Smooth muscle cell (in vitro differentiated cells): ENCODE measurements around the gene AGAP1. TPM values are rescaled to one million over a fixed set of nuclear protein-coding genes. Genes with fewer than 3 reads are reported as not detected.

Source experiments
- DNase-seq: peaks from one replicate; lab custom pipeline; 2025; ENCODE audit not compliant: unreplicated experiment; lab: John Stamatoyannopoulos, UW
- H2AFZ ChIP-seq: fragments of 200-600 bp; sonication (generic); 2 replicates; pipeline ENCODE4 v1.6.0; 2016; ENCODE audit warnings: antibody characterized with exemption, low read depth, mild to moderate bottlenecking
- H3F3A ChIP-seq: fragments of 200-600 bp; sonication (generic); 2 replicates; pipeline ENCODE4 v1.6.0; 2017; ENCODE audit warnings: antibody characterized with exemption, low read depth
- H3K27ac ChIP-seq: fragments of 200-600 bp; sonication (generic); 2 replicates; pipeline ENCODE4 v1.5.1; 2016; ENCODE audit warnings: low read depth, mild to moderate bottlenecking
- H3K27me3 ChIP-seq: fragments of 200-600 bp; sonication (generic); 2 replicates; pipeline ENCODE4 v1.6.1; 2016; ENCODE audit warnings: low read depth, mild to moderate bottlenecking
- H3K36me3 ChIP-seq: fragments of 200-600 bp; sonication (generic); 2 replicates; pipeline ENCODE4 v1.5.1; 2016; ENCODE audit warnings: low read depth
- H3K4me1 ChIP-seq: fragments of 200-600 bp; sonication (generic); 2 replicates; pipeline ENCODE4 v1.5.1; 2016; ENCODE audit warnings: low read depth
- H3K4me2 ChIP-seq: fragments of 200-600 bp; sonication (generic); 2 replicates; pipeline ENCODE4 v1.6.0; 2016; ENCODE audit warnings: mild to moderate bottlenecking
- H3K4me3 ChIP-seq: fragments of 200-600 bp; sonication (generic); 2 replicates; pipeline ENCODE4 v1.5.1; 2016; ENCODE audit warnings: mild to moderate bottlenecking
- H3K79me2 ChIP-seq: fragments of 200-600 bp; sonication (generic); 2 replicates; pipeline ENCODE4 v1.6.0; 2016; ENCODE audit warnings: low read depth, mild to moderate bottlenecking
- H3K9ac ChIP-seq: fragments of 200-600 bp; sonication (generic); 2 replicates; pipeline ENCODE4 v1.6.0; 2016; ENCODE audit warnings: low read depth
- H3K9me3 ChIP-seq: fragments of 200-600 bp; sonication (generic); replicated peaks from 2 replicates; pipeline ENCODE4 v1.5.1; 2016; ENCODE audit warnings: low read depth
- H4K20me1 ChIP-seq: fragments of 200-600 bp; sonication (generic); 2 replicates; pipeline ENCODE4 v1.6.0; 2016; ENCODE audit warnings: low read depth
- WGBS: methylation state at CpG from one replicate; pipeline ENCODE4 v1.1.7; 2016; ENCODE audit warnings: low lambda C conversion rate; 5-methylcytosine and 5-hydroxymethylcytosine counted together
- polyA plus RNA-seq: library from polyadenylated mRNA; unstranded; fragments of >200 nt; fragmentation: Nextera tagmentation; extraction: Ambion mirVana; gene quantifications from 2 replicates; pipeline ENCODE4 v1.2.1, GENCODE V29; 2016
- total RNA-seq: library from RNA; depleted of rRNA; stranded (reverse); fragments of >200 nt; gene quantifications from 2 replicates; pipeline ENCODE4 v1.2.3, GENCODE V29; 2014
- TF ChIP-seq, protein P1 (sequence below): fragments of 200-600 bp; sonication (generic); IDR thresholded peaks from 2 replicates; pipeline ENCODE4 v1.5.1; 2017; ENCODE audit warnings: borderline replicate concordance, mild to moderate bottlenecking, antibody characterized with exemption; ENCODE audit not compliant: insufficient read depth, poor library complexity, severe bottlenecking

AGAP1 gene
- total and polyA plus RNA-seq, 2 experiments from 2014 or later, result 3.9 to 9.8 TPM

GRCh38 chr2:236082061-236082460 is 588.2 kb downstream of the AGAP1 start:
- 91% methylated on average over 8 of the region's 8 CpGs for WGBS
- H3K9me3 ChIP-seq, result no peaks in the 10 kb centered on the region

DNA sequence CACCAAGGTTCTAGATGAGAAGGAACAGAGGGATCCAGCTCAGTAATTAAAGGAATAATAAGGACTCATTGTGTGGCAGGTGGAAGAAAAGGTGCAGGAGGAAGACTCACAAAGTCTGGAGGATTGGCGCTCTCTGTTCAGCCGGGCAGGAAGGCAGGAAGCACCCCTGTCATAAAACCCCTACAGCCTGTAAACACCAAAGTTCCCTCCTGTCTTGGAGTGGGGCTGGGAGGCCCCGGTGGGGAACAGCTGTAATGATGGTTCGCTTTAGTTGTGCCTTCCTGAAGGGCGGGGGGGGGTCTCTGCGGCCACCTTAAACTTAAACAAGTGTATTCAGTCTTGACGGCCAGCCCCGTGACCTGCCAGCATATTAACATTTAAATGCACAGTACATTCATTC is 590.1 kb downstream of the AGAP1 start:
- Histone ChIP-seq H3K9ac (no peak overlapping the region), H3K79me2 (no peaks in the 10 kb centered on the region), H3K27ac (no peak overlapping the region), H3K36me3 (no peaks in the 10 kb centered on the region), H3K4me2 (no peak overlapping the region), H4K20me1 (peaks cover 18% of the 10 kb centered on the region), H3K4me3 (no peak overlapping the region), H3K4me1 (peaks cover 32% of the 10 kb centered on the region), H3K9me3 (no peaks in the 10 kb centered on the region), H2AFZ (no peak overlapping the region), H3F3A (no peaks in the 10 kb centered on the region), H3K27me3 (no peaks in the 10 kb centered on the region)
- no peak for DNase-seq
- TF ChIP-seq, protein P1, sequence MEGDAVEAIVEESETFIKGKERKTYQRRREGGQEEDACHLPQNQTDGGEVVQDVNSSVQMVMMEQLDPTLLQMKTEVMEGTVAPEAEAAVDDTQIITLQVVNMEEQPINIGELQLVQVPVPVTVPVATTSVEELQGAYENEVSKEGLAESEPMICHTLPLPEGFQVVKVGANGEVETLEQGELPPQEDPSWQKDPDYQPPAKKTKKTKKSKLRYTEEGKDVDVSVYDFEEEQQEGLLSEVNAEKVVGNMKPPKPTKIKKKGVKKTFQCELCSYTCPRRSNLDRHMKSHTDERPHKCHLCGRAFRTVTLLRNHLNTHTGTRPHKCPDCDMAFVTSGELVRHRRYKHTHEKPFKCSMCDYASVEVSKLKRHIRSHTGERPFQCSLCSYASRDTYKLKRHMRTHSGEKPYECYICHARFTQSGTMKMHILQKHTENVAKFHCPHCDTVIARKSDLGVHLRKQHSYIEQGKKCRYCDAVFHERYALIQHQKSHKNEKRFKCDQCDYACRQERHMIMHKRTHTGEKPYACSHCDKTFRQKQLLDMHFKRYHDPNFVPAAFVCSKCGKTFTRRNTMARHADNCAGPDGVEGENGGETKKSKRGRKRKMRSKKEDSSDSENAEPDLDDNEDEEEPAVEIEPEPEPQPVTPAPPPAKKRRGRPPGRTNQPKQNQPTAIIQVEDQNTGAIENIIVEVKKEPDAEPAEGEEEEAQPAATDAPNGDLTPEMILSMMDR, result no peak
- 70% methylated on average over 8 of the region's 8 CpGs for WGBS

More at GRCh38 chr2:236082061-236082460, 588.2 kb downstream of the AGAP1 start:
- Histone ChIP-seq H3K79me2 (no peaks in the 10 kb centered on the region), H3K9ac (no peak overlapping the region), H3F3A (no peaks in the 10 kb centered on the region), H3K36me3 (no peaks in the 10 kb centered on the region), H3K4me1 (peaks cover 29% of the 10 kb centered on the region), H3K4me3 (no peak overlapping the region), H3K27ac (no peak overlapping the region), H3K4me2 (no peak overlapping the region), H3K27me3 (no peaks in the 10 kb centered on the region), H4K20me1 (peaks cover 14% of the 10 kb centered on the region), H2AFZ (no peak overlapping the region)
- TF ChIP-seq, protein P1, result no peak
- no peak for DNase-seq

- TF ChIP-seq, protein P1, result no peak
- Histone ChIP-seq H3K9me3 (no peaks in the 10 kb centered on the region), H3K4me1 (peaks cover 32% of the 10 kb centered on the region), H3K36me3 (no peaks in the 10 kb centered on the region), H3F3A (no peaks in the 10 kb centered on the region), H4K20me1 (peaks cover 18% of the 10 kb centered on the region), H3K27ac (no peak overlapping the region), H3K79me2 (no peaks in the 10 kb centered on the region), H3K27me3 (no peaks in the 10 kb centered on the region), H3K4me2 (no peak overlapping the region), H3K4me3 (no peak overlapping the region), H3K9ac (no peak overlapping the region), H2AFZ (no peak overlapping the region)
- DNase-seq, result no peak
- 93% methylated on average over 2 of the region's 2 CpGs for WGBS
These were observed 591.4 kb downstream of the AGAP1 start for GRCh38 chr2:236085211-236085610.

- H3K4me1 ChIP-seq, result peaks cover 32% of the 10 kb centered on the region
- no peaks in the 10 kb centered on the region for H3K9me3 ChIP-seq
- H3K27me3 ChIP-seq, result no peaks in the 10 kb centered on the region
- no peak for DNase-seq
- no peaks in the 10 kb centered on the region for H3K79me2 ChIP-seq
- peak overlapping the region; percentile 36 for H3K4me2 ChIP-seq
- H3F3A ChIP-seq, result no peaks in the 10 kb centered on the region
- H3K27ac ChIP-seq, result no peak overlapping the region
- H3K4me3 ChIP-seq, result no peak overlapping the region
- H2AFZ ChIP-seq, result no peak overlapping the region
- TF ChIP-seq, protein P1, result no peak
- H3K36me3 ChIP-seq, result no peaks in the 10 kb centered on the region
- H4K20me1 ChIP-seq, result peaks cover 18% of the 10 kb centered on the region
- 35% methylated on average over 7 of the region's 7 CpGs for WGBS
- H3K9ac ChIP-seq, result no peak overlapping the region
These were observed 591.8 kb downstream of the AGAP1 start for GRCh38 chr2:236085647-236086046.
